ENCODE results near the gene GH1.

DNA sequence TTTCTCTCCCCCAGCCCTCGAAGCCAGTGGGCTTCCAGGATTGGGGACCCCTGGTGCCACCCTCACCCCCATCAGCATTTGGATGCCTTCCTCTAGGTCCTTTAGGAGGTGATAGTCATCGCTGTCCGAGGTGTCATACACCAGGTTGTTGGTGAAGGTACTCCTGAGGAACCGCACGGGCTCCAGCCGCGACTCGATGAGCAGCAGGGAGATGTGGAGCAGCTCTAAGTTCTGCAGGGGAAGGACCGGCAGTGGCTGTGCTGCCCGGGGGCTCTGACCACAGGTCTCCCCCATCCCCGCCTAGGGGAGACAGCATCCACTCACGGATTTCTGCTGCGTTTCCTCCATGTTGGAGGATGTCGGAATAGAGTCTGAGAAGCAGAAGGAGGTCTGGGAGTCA lies 8.5 kb downstream of the GH1 start:
- TF ChIP-seq, protein P1, sequence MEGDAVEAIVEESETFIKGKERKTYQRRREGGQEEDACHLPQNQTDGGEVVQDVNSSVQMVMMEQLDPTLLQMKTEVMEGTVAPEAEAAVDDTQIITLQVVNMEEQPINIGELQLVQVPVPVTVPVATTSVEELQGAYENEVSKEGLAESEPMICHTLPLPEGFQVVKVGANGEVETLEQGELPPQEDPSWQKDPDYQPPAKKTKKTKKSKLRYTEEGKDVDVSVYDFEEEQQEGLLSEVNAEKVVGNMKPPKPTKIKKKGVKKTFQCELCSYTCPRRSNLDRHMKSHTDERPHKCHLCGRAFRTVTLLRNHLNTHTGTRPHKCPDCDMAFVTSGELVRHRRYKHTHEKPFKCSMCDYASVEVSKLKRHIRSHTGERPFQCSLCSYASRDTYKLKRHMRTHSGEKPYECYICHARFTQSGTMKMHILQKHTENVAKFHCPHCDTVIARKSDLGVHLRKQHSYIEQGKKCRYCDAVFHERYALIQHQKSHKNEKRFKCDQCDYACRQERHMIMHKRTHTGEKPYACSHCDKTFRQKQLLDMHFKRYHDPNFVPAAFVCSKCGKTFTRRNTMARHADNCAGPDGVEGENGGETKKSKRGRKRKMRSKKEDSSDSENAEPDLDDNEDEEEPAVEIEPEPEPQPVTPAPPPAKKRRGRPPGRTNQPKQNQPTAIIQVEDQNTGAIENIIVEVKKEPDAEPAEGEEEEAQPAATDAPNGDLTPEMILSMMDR (conservative IDR thresholded peaks at IDR 0.05; ENCODE audit: low read length), result no peak
- TF ChIP-seq EZH2phosphoT487 (IDR thresholded peaks at IDR 0.05; ENCODE audit: borderline replicate concordance), result no peak
